NCI-H146 (cell line): ENCODE measurements around the gene FIGLA.

ENCODE experiments used
- DNase-seq: peaks from one replicate; lab custom pipeline; 2025; lab: John Stamatoyannopoulos, UW

FIGLA gene

GRCh38 chr2:70775141-70775540 is 15.3 kb downstream of the FIGLA start:
- DNase-seq, result no peak

- DNase-seq, result no peak
These were observed 17.8 kb downstream of the FIGLA start for GRCh38 chr2:70772486-70773155.

GRCh38 chr2:70771446-70771845 is 19.0 kb downstream of the FIGLA start:
- no peak for DNase-seq

- no peak for DNase-seq
These were observed 21.0 kb downstream of the FIGLA start for GRCh38 chr2:70769450-70769849.

- no peak for DNase-seq
These were observed 21.8 kb downstream of the FIGLA start for GRCh38 chr2:70768590-70769085.

GRCh38 chr2:70767699-70768589 is 22.5 kb downstream of the FIGLA start, which contains the start of gene ADD2:
Gene ADD2 (minus strand): TSS chr2:70768200. CDS start chr2:70706408, 61,792 bp downstream.
- DNase-seq, result peak; percentile 81

GRCh38 chr2:70767079-70767698 is 23.3 kb downstream of the FIGLA start:
- peak; percentile 88 for DNase-seq

GRCh38 chr2:70766357-70767078 is 23.9 kb downstream of the FIGLA start:
- DNase-seq, result no peak

GRCh38 chr2:70765507-70765906 is 24.9 kb downstream of the FIGLA start:
- DNase-seq, result no peak

GRCh38 chr2:70759446-70759845 is 31.0 kb downstream of the FIGLA start:
- no peak for DNase-seq

GRCh38 chr2:70757966-70758365 is 32.5 kb downstream of the FIGLA start:
- no peak for DNase-seq

GRCh38 chr2:70757360-70757759 is 33.1 kb downstream of the FIGLA start:
- no peak for DNase-seq

GRCh38 chr2:70756128-70756527 is 34.3 kb downstream of the FIGLA start:
- no peak for DNase-seq

- DNase-seq, result no peak
These were observed 36.5 kb downstream of the FIGLA start for GRCh38 chr2:70753902-70754301.

- DNase-seq, result no peak
These were observed 37.4 kb downstream of the FIGLA start for GRCh38 chr2:70753031-70753430.

- no peak for DNase-seq
These were observed 38.0 kb downstream of the FIGLA start for GRCh38 chr2:70752396-70752795.

GRCh38 chr2:70751881-70752280 is 38.6 kb downstream of the FIGLA start:
- no peak for DNase-seq

- no peak for DNase-seq
These were observed 40.1 kb downstream of the FIGLA start for GRCh38 chr2:70750320-70750719.

- DNase-seq, result no peak
These were observed 42.2 kb downstream of the FIGLA start for GRCh38 chr2:70748002-70748784.

- DNase-seq, result no peak
These were observed 43.2 kb downstream of the FIGLA start for GRCh38 chr2:70747284-70747683.
